Activated T-cell treated with anti-CD3 and anti-CD28 coated beads for 4 hours (primary cell): ENCODE results near the gene MAG.
"Not testable (repeated sequence)": the region's sequence is repeated elsewhere in the genome, so short reads cannot be mapped to it uniquely, and the experiment has no call there.

Source experiments
- DNase-seq: peaks from one replicate; pipeline ENCODE4 v3.0.0-alpha.2; 2020

MAG gene

DNA sequence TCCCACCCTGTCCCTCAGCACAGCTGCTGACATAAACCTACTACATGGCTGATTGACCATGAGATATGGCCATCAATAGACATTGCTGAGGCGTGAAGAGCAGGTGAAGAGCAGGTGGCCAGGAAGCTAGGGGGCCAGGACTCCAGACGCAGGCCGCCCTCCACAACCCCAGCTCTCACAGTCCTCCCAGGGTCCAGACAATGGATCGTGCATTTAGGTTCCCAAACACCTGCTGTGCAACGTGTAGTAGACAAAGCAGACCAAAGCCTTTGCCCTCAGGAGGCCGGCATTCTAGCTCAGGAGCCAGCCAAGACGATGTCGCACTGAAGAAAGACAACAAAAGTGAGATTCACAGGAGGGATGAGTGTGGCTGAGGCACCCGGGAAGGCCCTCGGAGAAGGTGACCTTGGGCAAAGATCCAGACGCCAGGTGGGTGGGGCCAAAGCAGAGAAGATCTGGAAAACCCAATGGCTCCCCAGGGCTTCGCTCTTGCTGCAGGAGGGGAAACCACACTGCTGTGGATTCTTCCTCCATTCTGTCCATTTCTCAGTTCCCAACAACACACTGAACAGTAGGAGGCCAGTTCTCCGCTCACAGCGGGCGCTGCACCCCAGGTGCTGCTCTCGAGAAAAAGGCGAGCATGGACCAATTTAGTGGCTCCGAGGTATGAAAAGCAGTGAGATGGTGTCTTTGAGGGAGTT lies 57.1 kb downstream of the MAG start:
- DNase-seq: no peak

DNA sequence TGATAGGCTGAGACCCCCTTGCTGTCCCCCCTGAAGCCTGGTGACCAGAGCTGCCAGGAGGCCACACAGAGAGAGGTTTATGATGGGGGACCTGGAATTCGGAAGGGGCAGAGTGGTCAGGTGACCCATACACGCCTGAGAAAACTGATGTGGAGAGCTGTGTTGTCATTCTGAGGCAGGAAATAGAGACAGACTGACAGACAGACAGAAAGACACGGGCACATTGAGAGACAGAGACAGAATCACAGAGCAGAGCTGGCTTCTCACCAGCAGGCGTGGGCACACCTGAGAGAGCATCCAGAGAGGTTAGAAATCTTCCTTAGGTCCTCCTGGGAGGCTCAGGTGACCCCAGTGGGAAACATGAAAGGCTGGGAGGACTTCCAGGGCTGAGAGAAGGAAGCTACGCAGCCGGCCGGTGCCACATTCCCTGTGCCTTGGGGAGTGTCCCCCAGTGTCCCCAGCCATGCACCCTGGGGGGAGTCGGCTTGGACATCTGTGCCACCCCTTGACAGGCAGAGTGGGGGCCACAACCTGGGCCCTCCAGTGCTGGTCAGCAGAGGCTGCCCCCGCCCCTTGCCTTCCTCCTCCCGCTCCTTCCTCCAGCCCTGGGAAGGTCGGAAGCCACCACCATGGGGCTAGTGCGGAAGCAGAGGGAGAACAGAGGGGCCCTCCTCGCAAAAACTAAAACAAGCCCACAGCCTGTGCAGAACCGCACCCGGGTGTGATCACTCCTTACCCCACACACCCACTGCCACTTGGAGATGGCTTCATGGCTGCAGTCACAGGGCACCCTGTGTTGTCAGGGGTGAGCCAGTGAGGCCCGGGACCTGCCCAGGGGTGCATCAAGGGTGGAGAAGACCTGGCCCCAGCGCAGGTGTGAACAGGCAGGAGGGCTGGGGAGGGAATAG lies 57.9 kb downstream of the MAG start:
- no peak for DNase-seq

DNA sequence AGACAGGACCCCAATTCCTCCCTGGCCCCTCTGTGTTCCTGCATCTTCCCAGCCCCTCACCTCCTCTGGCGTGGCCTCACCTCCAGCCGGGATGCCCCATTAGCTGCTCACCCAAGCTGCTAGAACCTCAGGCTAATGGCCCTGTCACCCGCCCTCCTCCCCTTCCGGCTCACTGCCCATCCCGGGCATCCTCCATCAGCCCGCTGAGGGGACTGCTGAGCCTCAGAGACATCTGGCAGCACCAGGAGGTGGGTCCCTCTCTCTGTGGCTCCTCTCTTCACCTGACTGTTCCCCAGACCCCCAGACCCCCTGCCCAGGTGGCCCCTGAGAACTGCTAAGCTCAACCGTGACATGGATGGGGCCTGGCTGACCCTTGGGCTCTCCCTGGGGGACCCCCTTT lies 58.6 kb downstream of the MAG start:
- no peak for DNase-seq

DNA sequence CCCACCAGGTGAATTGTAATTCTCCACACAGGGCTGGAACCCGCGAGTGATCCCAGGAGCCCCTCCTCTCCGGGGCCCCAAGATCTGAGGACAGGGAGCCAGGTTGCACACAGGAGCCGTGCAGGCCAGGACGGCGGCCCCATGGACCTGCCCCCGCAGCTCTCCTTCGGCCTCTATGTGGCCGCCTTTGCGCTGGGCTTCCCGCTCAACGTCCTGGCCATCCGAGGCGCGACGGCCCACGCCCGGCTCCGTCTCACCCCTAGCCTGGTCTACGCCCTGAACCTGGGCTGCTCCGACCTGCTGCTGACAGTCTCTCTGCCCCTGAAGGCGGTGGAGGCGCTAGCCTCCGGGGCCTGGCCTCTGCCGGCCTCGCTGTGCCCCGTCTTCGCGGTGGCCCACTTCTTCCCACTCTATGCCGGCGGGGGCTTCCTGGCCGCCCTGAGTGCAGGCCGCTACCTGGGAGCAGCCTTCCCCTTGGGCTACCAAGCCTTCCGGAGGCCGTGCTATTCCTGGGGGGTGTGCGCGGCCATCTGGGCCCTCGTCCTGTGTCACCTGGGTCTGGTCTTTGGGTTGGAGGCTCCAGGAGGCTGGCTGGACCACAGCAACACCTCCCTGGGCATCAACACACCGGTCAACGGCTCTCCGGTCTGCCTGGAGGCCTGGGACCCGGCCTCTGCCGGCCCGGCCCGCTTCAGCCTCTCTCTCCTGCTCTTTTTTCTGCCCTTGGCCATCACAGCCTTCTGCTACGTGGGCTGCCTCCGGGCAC lies 59.6 kb downstream of the MAG start:
- no peak for DNase-seq

DNA sequence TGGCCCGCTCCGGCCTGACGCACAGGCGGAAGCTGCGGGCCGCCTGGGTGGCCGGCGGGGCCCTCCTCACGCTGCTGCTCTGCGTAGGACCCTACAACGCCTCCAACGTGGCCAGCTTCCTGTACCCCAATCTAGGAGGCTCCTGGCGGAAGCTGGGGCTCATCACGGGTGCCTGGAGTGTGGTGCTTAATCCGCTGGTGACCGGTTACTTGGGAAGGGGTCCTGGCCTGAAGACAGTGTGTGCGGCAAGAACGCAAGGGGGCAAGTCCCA lies 60.2 kb downstream of the MAG start:
- DNase-seq: no peak

DNA sequence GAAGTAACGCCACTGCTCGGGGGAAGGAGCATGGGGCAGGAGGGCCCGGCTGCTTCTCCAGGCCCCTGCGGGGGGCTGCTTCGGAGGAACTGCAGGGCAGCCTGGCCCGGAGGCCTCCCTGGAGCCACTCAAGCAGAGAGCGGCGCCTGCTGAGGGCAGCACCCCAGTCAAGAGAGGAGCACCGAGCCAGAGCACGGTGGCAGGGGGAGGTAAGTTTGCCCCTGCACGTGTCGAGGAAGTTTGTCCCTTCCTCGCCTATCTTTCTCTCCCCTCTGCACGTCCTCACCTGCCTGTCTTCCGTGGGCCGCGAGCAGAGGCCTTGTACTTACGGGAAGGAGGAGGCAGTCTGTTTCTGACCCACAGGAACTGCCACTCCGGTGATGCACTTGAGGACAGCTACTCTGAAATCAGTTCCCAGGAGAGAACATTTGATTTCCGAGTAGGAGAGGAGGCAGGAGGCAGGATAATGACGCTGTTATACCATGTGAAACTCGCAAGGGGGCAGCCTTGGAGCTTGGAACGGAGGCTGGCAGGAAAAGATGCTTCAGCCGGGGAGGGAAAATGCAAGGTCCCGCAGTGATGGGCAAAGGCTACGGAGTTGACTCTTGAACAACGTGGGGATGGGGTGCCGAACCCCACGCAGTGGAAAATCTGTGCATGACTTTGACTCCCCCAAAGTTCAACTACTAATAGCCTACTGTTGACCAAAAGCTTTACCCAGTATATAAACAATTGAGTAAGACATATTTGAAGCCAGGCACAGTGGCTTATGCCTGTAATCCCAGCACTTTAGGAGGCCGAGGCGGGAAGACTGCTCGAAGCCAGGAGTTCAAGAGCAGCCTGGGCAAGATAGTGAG lies 60.7 kb downstream of the MAG start:
- DNase-seq: peak; percentile 60

DNA sequence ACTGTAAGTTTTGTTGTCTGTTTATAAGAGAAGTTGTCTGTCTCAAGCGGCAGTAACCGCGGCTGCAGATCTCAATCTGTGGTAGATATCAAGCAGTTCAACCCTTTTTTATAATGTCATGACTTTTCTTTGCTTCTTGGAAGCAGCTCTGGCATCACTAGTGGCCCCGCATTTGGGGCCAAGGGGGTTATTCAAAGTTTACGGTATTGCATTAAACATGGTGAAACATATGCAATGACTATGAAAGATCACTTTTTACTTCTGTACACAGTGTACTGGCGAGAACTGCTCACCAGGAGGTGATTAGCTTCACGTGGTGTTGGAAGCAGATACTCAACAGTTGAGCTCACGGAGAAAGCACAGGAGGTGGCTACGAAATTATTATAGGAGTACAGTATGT lies 61.7 kb downstream of the MAG start:
- no peak for DNase-seq

DNA sequence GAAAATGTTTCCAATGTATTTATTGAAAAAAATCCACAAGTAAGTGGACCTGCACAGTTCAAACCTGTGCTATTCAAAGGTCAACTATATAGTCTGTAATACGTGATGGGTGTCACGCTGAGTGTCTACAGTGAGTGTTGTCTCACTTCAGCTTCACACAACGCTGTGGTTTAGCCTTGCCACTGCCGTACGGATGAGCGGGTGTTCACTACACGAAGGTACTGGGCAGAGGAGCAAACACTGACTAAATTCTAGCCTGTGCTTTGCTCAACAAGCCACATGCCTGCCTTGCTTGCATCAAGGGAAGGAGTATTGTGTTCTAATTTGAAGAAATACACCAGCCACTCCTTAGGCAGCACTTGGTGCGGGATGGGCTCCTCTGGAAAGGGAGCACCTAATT lies 62.9 kb downstream of the MAG start:
- no peak for DNase-seq

DNA sequence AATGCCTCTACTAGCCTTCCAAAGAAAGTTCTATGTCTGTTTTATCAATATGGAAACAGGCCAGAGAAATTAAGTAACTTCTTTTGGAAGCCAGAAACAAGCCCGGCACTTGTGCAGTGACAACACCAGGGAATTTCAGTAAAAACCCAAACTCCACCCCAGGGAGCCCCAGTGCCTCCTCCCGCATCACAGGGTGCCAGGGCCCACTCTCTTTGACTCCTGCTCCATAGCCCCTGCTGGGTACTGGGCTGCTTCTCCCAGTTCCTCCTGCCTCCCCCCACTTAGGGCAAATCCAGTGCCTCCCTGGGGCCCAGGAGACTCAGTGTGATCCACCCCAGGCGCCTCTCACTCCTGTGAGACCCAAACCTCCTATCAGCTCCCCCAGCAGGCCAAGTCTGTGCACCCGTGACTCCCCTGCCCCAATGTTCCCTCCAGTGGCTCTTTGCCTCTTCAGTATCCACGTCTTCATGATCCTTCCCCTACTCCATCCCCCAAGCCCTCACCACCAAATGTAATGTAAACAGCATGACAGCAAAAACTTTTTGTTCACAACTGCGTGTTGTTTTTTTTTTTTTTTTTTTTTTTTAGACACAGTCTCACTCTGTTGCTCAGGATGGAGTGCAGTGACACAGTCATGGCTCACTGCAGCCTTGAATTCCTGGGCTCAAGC lies 64.0 kb downstream of the MAG start:
- no peak for DNase-seq

DNA sequence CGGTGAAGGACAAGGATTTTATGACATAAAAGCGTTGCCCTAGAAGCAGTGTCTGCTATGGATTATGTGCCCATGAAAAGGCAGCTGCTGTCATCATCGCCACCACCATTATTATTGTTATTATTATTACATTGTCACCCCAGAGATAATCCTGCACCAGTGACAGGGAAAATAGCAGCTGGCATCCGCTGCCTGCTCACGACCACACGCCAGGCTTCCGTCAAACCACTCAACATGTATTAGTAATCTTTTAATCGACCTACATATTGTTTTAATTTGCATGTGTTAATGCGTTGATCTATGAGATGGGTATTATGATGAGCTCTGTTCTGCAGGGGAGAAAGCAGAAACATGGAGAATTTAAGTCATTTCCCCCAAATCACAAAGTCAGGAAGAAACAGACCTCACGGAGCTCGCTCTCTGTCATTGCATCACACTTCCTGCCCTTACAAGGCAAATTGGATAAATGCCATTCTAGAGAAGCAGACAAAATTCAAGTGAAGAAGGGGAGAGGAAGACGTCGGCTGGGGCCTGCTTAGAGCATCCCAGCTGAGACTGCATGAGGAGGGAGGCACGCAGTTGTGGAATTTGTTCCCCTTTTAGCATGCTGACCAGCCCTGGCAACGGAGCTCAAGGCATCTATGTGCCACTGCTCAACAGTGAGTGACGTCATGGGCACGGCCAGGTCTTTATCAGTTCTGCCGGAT lies 66.1 kb downstream of the MAG start, which contains the start of gene FFAR3:
Gene FFAR3 (plus strand): TSS at position 594 of the 707 bp plus-strand sequence. CDS start 431 bp downstream, outside the sequence.
- no peak for DNase-seq

DNA sequence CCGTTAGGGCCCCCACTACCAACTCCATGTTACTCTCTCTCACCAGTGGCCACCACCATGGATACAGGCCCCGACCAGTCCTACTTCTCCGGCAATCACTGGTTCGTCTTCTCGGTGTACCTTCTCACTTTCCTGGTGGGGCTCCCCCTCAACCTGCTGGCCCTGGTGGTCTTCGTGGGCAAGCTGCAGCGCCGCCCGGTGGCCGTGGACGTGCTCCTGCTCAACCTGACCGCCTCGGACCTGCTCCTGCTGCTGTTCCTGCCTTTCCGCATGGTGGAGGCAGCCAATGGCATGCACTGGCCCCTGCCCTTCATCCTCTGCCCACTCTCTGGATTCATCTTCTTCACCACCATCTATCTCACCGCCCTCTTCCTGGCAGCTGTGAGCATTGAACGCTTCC lies 66.9 kb downstream of the MAG start:
- not testable (repeated sequence) for DNase-seq

DNA sequence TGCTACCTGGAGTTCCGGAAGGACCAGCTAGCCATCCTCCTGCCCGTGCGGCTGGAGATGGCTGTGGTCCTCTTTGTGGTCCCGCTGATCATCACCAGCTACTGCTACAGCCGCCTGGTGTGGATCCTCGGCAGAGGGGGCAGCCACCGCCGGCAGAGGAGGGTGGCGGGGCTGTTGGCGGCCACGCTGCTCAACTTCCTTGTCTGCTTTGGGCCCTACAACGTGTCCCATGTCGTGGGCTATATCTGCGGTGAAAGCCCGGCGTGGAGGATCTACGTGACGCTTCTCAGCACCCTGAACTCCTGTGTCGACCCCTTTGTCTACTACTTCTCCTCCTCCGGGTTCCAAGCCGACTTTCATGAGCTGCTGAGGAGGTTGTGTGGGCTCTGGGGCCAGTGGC lies 67.4 kb downstream of the MAG start:
- DNase-seq: not testable (repeated sequence)

DNA sequence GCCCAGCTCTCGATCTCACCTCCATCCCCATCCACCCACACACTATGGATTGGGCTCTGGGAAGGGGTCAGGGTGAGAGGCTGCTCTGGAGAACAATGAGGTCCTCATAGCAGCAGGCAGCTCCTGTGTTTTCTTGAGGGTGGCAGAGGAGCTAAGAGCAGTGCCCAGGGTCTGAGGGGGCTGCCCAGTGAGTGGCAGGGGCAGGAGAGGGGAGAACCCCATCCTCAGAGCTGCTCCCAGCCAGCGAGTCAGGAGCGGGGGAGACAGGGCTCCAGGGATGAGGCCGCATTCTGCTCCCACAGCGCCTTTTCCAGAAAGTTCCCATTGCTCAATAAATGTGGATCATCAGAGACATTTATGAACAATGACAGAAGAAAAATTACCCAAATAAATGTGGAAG lies 68.1 kb downstream of the MAG start:
- DNase-seq: not testable (repeated sequence)

DNA sequence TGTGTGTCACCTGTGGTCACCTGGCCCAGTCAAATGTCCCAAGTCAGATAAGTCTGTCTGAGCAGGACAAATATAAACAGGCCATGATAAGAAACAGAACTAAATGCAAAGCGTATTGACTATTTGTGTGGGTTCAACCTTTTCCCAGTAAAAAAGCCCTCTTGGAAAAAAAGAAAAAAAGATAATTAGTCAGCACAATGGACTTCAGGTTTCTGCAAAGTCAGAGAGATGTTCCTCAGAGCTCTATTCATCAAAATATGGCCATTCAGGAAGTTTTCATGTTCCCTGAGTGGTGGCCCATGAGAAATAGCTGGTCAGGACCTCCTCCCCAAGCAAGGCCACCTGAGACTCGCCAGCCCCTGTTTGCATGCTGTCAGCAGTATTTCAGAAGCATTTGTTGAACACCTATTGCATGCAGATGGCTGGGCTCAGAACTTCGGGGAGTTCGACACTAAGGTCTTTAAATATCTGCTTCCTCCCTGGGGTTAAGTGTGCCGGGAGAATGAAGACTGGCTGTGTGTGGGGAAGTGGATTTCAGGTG lies 69.0 kb downstream of the MAG start:
- DNase-seq: no peak

DNA sequence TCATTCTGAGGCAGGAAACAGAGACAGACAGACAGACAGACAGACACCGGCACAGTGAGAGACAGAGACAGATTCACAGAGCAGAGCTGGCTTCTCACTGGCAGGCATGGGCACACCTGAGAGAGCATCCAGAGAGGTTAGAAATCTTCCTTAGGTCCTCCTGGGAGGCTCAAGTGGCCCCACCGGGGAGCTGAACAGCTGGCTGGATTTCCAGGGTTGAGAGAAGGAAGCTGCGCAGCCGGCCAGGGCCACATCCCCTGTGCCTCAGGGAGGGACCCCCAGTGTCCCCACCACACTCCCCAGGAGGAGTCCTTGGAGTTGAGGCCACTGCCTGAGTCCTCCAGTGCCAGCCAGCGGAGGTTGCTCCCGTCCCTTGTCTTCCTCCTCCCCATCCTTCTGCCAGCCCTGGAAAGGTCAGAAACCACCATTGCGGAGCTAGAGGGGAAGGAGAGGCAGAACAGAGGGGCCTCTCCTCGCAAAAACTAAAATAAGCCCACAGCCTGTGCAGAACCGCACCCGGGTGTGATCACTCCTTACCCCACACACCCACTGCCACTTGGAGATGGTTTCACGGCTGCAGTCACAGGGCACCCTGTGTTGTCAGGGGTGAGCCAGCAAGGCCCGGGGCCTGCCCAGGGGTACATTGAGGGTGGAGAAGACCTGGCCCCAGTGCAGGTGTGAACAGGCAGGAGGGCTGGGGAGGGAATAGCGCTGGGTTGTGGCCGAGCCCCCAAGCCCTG lies 70.5 kb downstream of the MAG start:
- DNase-seq: no peak

DNA sequence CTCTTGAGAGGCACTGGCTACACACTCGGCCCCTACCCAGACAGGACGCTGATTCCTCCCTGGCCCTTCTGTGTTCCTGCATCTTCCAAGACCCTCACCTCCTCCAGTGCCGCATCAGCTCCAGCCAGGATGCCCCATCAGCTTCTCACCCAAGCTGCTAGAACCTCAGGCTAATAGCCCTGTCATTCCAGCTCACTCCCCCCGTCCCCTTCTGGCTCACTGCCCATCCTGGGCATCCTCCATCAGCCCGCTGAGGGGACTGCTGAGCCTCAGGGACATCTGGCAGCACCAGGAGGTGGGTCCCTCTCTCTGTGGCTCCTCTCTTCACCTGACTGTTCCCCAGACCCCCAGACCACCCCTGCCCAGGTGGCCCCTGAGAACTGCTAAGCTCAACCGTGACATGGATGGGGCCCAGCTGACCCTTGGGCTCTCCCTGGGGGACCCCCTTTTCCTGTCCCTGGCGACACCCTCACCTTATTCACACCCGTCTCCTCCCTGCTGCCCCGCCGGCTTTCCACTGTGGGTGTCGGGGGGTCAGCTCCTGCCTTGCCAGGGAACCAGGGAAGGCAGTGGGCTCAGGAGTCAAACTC lies 71.1 kb downstream of the MAG start:
- DNase-seq: no peak
